Right lobe of liver (tissue), 6 donors: ENCODE data around the gene LYSMD4. TPM values are rescaled to one million over a fixed set of nuclear protein-coding genes. Genes with fewer than 3 reads are reported as not detected.

Experiments used
- ATAC-seq, 4 donors: fragments of 200-7000 bp; cut with Tn5 transposase; one replicate each; pipeline ENCODE4 v1.9.1; 2020; ENCODE audit warnings: mild to moderate bottlenecking in 4 of 4, moderate library complexity in 4 of 4
- DNase-seq, 3 donors: peaks; one replicate each; pipeline ENCODE4 v3.0.0-alpha.2; 2020
- H3K27ac ChIP-seq, 3 donors: fragments of 200-600 bp; one replicate each; pipeline ENCODE4 v1.8.0; 2022
- H3K27me3 ChIP-seq, 2 donors: fragments of 200-600 bp; one replicate each; pipeline ENCODE4 v1.8.0; 2022
- H3K36me3 ChIP-seq, 4 donors: fragments of 200-600 bp; sonication (generic) in 1 of 4; one replicate each; pipeline versions ENCODE4 v1.5.1 to v1.8.0; 2017 to 2022; ENCODE audit warnings: control low read depth in 1 of 4
- H3K4me1 ChIP-seq, 4 donors: fragments of 200-600 bp; sonication (generic) in 1 of 4; one replicate each; pipeline versions ENCODE4 v1.5.1 to v1.8.0; 2017 to 2022; ENCODE audit warnings: control low read depth in 1 of 4
- H3K4me3 ChIP-seq, 3 donors: fragments of 200-600 bp; one replicate each; pipeline ENCODE4 v1.8.0; 2022
- H3K9me3 ChIP-seq, 4 donors: fragments of 200-600 bp; sonication (generic) in 1 of 4; one replicate each; pipeline versions ENCODE4 v1.5.1 to v1.8.0; 2017 to 2022; ENCODE audit warnings: control low read depth in 1 of 4
- POLR2A ChIP-seq: fragments of 450-650 bp; IDR thresholded peaks from one replicate; pipeline ENCODE4 v1.6.1; 2017; ENCODE audit warnings: antibody characterized with exemption, mild to moderate bottlenecking
- WGBS: methylation state at CpG from one replicate; pipeline ENCODE4 v1.1.6; 2018; ENCODE audit warnings: low coverage, low lambda C conversion rate; ENCODE audit not compliant: insufficient coverage; ENCODE audit errors: missing lambda C conversion rate; 5-methylcytosine and 5-hydroxymethylcytosine counted together
- intact Hi-C, 2 donors: fragments of 100-400 bp; cut with DNase I; formaldehyde crosslinking; loops; one replicate each; pipeline versions ENCODE4 v1.11.2 to v1.14.1; 2022
- total RNA-seq, 6 experiments: library from RNA; depleted of rRNA in 2 of 6; stranded (reverse); fragments of >200 nt in 2 of 6; fragmentation: NEBNext Ultra II Directional in 3 of 6; extraction: Animal tissue kit (Norgen Biotek cat#: 25700) in 3 of 6; gene quantifications; one replicate each; pipeline versions ENCODE4 v1.1.0 to v1.2.4, GENCODE V29; 2016 to 2023
- TF ChIP-seq, protein P1 (sequence below), 4 donors: fragments of 200-600 bp in 3 of 4; fragments of 450-650 bp in 1 of 4; IDR thresholded peaks; one replicate each; pipeline versions ENCODE4 v1.5.1 to v1.8.0; 2016 to 2022; ENCODE audit warnings: antibody characterized with exemption in 4 of 4, mild to moderate bottlenecking in 2 of 4
- donor health status: DM: no; HTN: yes; CAD: no.
- donor health status: DM: no; HTN: no; CAD: no.
- donor health status: DM: no; HTN: no; CAD: no.
- donor health status: DM: no; HTN: yes; CAD: no.
- donor health status: DM: no; HTN: yes; CAD: no.

The LYSMD4 gene
- total RNA-seq, 6 experiments from 2014 or later: 2.8 to 7.0 (median 5.1) TPM

DNA sequence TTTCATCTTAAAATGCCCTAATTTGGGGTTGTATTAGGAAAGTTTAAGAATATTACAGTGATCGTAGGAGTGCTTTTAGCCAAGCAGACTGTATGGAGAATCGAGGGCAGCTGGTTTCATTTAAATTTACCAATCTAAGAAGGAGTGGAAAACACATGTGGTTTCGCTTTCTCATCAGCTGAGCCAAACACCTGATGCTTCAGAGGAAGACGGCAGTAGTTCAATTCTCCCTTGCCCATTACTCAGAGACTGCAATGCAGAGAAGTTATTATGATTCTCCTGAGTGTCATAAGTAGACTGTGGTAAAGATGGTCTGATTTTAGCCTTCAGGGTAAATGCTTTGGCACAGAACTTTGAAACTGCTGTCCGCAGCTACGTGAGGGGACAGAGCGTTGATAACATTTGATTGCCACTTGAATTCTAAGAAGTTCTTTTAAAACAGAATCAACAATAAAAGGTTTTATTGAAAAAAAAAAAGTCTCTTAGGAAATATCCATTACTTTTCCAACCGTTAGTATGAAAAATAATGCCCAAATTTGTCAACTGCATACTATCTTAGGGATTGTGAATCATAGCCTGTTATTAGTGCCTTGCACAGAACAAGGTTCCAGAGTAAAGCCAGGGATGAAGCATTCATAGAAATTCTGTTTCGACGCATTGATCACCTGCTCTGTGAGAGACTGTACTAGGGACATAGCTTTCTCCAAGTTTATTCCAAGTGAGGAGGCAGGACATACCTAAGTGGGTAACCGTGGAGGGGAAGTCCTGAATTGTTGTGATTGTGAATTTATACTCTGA is 25.6 kb downstream of the LYSMD4 start:
- H3K4me3 ChIP-seq: no peak overlapping the region
- H3K27ac ChIP-seq: peak overlapping the region; percentile 34 to 78 (median 72)
- H3K27me3 ChIP-seq: no peaks in the 10 kb centered on the region
- intact Hi-C loops: loop anchor here in 1 of 2 donors (10.0 kb wide), 1 partner anchor 303 kb away; no protein-coding TSS in a partner anchor
- TF ChIP-seq, protein P1, sequence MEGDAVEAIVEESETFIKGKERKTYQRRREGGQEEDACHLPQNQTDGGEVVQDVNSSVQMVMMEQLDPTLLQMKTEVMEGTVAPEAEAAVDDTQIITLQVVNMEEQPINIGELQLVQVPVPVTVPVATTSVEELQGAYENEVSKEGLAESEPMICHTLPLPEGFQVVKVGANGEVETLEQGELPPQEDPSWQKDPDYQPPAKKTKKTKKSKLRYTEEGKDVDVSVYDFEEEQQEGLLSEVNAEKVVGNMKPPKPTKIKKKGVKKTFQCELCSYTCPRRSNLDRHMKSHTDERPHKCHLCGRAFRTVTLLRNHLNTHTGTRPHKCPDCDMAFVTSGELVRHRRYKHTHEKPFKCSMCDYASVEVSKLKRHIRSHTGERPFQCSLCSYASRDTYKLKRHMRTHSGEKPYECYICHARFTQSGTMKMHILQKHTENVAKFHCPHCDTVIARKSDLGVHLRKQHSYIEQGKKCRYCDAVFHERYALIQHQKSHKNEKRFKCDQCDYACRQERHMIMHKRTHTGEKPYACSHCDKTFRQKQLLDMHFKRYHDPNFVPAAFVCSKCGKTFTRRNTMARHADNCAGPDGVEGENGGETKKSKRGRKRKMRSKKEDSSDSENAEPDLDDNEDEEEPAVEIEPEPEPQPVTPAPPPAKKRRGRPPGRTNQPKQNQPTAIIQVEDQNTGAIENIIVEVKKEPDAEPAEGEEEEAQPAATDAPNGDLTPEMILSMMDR (IDR thresholded peaks at IDR 0.05): no peak
- TF ChIP-seq POLR2A: no peak
- no peak for DNase-seq
- H3K9me3 ChIP-seq: no peaks in the 10 kb centered on the region
- ATAC-seq: peak in 3 of 4 donors; percentile 5 to 21 (median 17)
- H3K36me3 ChIP-seq: peaks cover 0 to 22% (median 8%) of the 10 kb centered on the region in 4 donors
- peaks cover 0 to 30% (median 4%) of the 10 kb centered on the region in 4 donors for H3K4me1 ChIP-seq
- WGBS: 48% methylated on average over 11 of the region's 11 CpGs

DNA sequence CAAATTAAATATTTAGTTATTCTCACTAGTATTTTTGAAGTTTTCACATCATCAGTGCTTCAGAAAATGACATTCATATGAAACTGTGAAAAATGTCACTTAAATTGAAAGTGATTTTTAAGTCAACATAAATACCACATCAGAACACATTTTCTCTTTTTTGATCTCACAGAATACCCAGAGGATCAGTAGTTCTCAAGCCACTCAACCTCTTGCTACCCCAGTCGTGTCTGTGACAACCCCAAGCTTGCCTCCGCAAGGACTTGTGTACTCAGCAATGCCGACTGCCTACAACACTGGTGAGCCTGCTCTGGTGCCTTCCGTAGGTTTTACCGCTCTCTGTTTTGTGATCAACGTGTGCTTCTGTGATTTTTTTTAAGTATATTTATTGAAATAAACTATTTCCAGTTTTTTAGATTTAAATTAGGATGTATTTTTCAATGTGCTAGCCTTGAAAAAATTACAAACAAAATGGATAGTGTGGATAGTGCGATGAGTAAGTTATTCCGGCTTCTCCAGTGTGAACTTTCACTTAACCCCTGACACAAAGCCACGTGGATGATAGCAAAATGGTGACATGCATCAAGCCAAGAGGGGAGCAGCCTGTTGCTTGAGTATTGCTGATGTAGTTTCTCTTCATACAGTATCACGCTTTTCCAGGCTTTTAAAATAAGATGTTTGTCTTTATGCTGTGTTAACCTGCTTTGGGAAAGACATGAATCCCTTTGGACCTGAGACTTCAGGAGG is 26.5 kb downstream of the LYSMD4 start:
- Histone ChIP-seq H3K27me3 (no peaks in the 10 kb centered on the region), H3K4me3 (no peak overlapping the region), H3K27ac (peak overlapping the region; percentile 34 to 78 (median 72)), H3K4me1 (peaks cover 0 to 30% (median 4%) of the 10 kb centered on the region in 4 donors), H3K36me3 (peaks cover 0 to 13% (median 6%) of the 10 kb centered on the region in 4 donors), H3K9me3 (no peaks in the 10 kb centered on the region)
- intact Hi-C loops: loop anchor here in 1 of 2 donors (10.0 kb wide), 1 partner anchor 302 kb away; no protein-coding TSS in a partner anchor
- 55% methylated on average over 10 of the region's 10 CpGs for WGBS
- peak in 1 of 4 donors; percentile 16 for ATAC-seq
- no peak for DNase-seq
- TF ChIP-seq, protein P1 (IDR thresholded peaks at IDR 0.05): no peak
- no peak for TF ChIP-seq POLR2A

DNA sequence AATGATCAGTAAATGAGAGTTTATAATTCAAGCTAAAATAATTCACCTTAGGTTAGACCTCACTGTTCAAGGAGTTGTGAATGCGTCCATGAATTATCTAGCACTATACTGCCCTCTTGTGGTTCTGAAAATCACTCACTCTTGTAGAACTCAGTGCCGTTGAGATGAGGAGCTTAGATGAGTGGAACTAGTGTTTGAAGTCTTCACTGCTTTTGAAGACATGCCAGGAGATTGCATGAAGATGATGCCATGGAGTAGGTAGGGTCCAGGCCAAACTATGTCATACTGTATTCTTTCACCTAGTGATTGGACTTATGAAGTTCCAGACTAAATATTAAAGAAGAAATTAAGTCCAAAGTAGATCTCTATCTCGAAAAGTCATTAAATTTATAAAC is 28.8 kb downstream of the LYSMD4 start:
- DNase-seq (no peak), ATAC-seq (peak; percentile 69 to 81 (median 76))
- H3K9me3 ChIP-seq: no peaks in the 10 kb centered on the region
- TF ChIP-seq, protein P1 (IDR thresholded peaks at IDR 0.05): peak; percentile 77 to 85 (median 82)
- TF ChIP-seq POLR2A: no peak
- intact Hi-C loops: loop anchor here in 1 of 2 donors (10.0 kb wide), 1 partner anchor 300 kb away; no protein-coding TSS in a partner anchor
- H3K4me1 ChIP-seq: peaks cover 0 to 30% (median 4%) of the 10 kb centered on the region in 4 donors
- no peak overlapping the region for H3K4me3 ChIP-seq
- H3K36me3 ChIP-seq: no peaks in the 10 kb centered on the region
- WGBS: 16% methylated on average over 3 of the region's 3 CpGs
- no peaks in the 10 kb centered on the region for H3K27me3 ChIP-seq
- peak overlapping the region; percentile 85 to 92 (median 90) for H3K27ac ChIP-seq

GRCh38 chr15:99703603-99704443 is 29.4 kb downstream of the LYSMD4 start:
- intact Hi-C loops: loop anchor here in 1 of 2 donors (10.0 kb wide), 1 partner anchor 299 kb away; no protein-coding TSS in a partner anchor
- no peaks in the 10 kb centered on the region for H3K27me3 ChIP-seq
- ATAC-seq: peak; percentile 69 to 80 (median 73)
- H3K36me3 ChIP-seq: no peaks in the 10 kb centered on the region
- peak overlapping the region; percentile 85 to 92 (median 90) for H3K27ac ChIP-seq
- H3K4me3 ChIP-seq: peak overlapping the region in 1 of 3 donors; percentile 5
- 8% methylated on average over 7 of the region's 7 CpGs for WGBS
- DNase-seq: no peak
- H3K9me3 ChIP-seq: no peaks in the 10 kb centered on the region
- H3K4me1 ChIP-seq: peaks cover 0 to 27% (median 4%) of the 10 kb centered on the region in 4 donors
- TF ChIP-seq POLR2A: no peak
- TF ChIP-seq, protein P1 (IDR thresholded peaks at IDR 0.05): peak; percentile 57 to 86 (median 64)
